ENCODE data around the gene ESCO1.

DNA sequence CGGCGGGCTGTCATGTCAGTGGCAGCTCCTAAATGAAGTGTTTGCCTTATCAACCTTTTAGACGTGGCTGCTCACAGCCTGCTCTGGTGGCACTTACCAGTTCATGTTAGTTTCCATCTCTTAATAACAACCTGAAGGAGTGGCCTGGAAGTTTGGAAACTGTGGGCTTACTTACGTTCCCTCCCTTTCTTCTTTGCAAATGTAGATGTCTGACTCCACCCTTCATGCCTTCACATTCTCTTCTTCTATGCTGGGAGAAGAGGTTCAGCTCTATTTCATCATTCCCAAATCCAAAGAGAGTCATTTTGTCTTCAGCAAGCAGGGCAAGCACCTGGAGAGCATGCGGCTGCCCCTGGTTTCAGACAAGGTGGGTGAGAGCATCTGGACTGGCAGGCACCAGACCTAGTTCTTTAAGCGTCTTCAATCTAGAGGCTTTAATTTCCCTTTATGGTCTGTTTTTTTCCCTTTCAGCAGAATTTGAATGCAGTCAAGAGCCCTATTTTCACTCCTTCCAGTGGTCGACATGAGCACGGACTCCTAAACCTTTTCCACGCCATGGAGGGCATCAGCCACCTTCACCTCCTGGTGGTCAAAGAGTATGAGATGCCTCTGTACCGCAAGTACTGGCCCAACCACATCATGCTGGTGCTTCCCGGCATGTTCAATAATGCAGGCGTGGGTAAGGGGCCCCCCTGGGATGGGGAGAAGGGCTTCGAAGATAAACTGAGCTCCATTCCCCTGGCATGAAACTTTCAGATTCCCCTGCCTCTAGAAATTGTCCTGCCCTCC, 92.4 kb downstream of the ESCO1 start:
- TF ChIP-seq, protein P1, sequence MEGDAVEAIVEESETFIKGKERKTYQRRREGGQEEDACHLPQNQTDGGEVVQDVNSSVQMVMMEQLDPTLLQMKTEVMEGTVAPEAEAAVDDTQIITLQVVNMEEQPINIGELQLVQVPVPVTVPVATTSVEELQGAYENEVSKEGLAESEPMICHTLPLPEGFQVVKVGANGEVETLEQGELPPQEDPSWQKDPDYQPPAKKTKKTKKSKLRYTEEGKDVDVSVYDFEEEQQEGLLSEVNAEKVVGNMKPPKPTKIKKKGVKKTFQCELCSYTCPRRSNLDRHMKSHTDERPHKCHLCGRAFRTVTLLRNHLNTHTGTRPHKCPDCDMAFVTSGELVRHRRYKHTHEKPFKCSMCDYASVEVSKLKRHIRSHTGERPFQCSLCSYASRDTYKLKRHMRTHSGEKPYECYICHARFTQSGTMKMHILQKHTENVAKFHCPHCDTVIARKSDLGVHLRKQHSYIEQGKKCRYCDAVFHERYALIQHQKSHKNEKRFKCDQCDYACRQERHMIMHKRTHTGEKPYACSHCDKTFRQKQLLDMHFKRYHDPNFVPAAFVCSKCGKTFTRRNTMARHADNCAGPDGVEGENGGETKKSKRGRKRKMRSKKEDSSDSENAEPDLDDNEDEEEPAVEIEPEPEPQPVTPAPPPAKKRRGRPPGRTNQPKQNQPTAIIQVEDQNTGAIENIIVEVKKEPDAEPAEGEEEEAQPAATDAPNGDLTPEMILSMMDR (conservative IDR thresholded peaks at IDR 0.05; ENCODE audit: low read length), result no peak
- no peak for TF ChIP-seq EZH2phosphoT487 (IDR thresholded peaks at IDR 0.05; ENCODE audit: borderline replicate concordance, low read depth, low read length)
